Measurements from ENCODE around the gene SYT13.

DNA sequence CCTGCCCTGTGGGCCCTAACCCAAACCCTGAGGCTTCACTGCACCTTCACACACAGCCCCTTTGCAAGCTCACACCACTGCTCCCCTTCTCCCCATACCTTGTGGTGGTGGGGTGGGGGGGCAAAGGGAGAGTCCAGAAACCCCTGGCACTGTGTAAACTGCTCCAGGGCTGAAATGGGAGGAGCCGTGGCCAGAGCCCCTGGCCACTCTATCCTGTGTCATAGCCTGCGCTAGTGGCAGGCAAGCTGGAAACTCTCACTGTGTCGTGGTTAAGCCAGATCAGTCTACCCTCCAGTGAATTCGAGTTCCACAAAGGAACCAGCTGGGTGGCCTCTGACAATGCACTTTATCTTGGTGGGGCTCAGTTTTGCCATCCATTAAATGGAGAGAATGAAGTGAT, 8.4 kb upstream of the SYT13 start:
- TF ChIP-seq, protein P1, sequence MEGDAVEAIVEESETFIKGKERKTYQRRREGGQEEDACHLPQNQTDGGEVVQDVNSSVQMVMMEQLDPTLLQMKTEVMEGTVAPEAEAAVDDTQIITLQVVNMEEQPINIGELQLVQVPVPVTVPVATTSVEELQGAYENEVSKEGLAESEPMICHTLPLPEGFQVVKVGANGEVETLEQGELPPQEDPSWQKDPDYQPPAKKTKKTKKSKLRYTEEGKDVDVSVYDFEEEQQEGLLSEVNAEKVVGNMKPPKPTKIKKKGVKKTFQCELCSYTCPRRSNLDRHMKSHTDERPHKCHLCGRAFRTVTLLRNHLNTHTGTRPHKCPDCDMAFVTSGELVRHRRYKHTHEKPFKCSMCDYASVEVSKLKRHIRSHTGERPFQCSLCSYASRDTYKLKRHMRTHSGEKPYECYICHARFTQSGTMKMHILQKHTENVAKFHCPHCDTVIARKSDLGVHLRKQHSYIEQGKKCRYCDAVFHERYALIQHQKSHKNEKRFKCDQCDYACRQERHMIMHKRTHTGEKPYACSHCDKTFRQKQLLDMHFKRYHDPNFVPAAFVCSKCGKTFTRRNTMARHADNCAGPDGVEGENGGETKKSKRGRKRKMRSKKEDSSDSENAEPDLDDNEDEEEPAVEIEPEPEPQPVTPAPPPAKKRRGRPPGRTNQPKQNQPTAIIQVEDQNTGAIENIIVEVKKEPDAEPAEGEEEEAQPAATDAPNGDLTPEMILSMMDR (IDR thresholded peaks at IDR 0.05), result no peak
- TF ChIP-seq POLR2A (IDR thresholded peaks at IDR 0.05) (no peak), POLR2AphosphoS5 (IDR thresholded peaks at IDR 0.05) (no peak)

All from gastroesophageal sphincter (tissue), 3 donors.